Measurements from ENCODE around the gene SELENON.

Gene SELENON

GRCh38 chr1:25805863-25806225, 5.9 kb downstream of the SELENON start:
- no peak for TF ChIP-seq CTCF (IDR thresholded peaks at IDR 0.05; ENCODE audit: low read depth, low read length, missing control alignments)
- no peak for DNase-seq (ENCODE audit: low read depth)
- H3K4me3 ChIP-seq (ENCODE audit: low read depth, low read length) = no peak overlapping the region

GRCh38 chr1:25806418-25806817, 6.4 kb downstream of the SELENON start:
- H3K4me3 ChIP-seq (ENCODE audit: low read depth, low read length) = no peak overlapping the region
- no peak for DNase-seq (ENCODE audit: low read depth)
- TF ChIP-seq CTCF (IDR thresholded peaks at IDR 0.05; ENCODE audit: low read depth, low read length, missing control alignments) = no peak

GRCh38 chr1:25807480-25808390, 7.7 kb downstream of the SELENON start:
- TF ChIP-seq CTCF (IDR thresholded peaks at IDR 0.05; ENCODE audit: low read depth, low read length, missing control alignments) = no peak
- no peak overlapping the region for H3K4me3 ChIP-seq (ENCODE audit: low read depth, low read length)
- no peak for DNase-seq (ENCODE audit: low read depth)

DNA sequence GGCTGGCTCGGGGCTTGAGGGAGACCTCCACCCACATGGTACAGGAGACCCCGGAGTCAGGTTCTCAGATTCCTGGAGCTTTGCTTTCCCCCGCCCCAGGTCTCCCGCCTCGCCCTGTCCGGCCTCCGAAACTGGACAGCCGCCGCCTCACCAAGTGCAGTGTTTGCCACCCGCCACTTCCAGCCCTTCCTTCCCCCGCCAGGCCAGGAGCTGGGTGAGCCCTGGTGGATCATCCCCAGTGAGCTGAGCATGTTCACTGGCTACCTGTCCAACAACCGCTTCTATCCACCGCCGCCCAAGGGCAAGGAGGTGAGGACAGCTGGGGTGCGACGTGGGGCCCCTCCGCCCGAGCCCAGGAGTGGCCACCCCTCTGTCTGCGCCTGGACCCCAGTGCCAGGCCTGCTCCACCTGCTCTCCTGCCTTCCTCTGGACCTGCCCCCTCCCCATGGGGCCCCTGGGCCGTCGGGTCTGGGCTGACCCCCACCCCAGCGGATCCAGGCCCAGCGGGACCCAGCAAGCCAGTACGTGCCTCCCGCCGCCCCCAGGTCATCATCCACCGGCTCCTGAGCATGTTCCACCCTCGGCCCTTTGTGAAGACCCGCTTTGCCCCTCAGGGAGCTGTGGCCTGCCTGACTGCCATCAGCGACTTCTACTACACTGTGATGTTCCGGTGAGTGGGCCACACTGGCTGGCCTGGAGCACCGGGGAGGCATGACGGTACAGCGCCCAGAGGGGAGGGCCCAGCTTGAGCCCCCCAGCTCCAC, 8.7 kb downstream of the SELENON start:
- H3K4me3 ChIP-seq (ENCODE audit: low read depth, low read length) = no peak overlapping the region
- no peak for TF ChIP-seq CTCF (IDR thresholded peaks at IDR 0.05; ENCODE audit: low read depth, low read length, missing control alignments)
- no peak for DNase-seq (ENCODE audit: low read depth)

DNA sequence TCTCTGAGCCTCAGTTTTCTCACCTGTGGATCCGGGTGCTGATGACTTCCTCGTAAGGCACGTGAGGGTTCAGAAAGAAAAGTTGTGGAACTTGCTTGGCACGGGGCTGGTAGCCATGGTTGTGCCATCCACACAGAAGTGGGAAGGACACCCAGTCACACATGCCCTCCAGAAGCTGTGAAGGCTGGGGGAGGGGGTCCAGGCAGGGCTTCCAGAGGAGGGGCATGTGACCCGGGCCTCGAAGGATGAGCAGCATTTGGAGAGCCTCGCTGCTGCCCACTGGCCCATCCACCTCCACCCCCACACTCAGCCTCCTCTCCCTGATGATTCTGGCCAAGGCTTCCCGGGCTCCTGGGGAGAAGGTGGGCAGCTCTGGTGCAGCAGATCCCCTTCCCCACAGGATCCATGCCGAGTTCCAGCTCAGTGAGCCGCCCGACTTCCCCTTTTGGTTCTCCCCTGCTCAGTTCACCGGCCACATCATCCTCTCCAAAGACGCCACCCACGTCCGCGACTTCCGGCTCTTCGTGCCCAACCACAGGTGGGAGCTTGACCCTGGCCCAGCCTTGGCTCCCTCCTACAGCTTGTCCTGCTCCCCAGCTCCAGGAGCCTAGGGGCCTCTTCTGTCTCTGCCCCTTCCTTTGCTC, 9.4 kb downstream of the SELENON start:
- no peak overlapping the region for H3K4me3 ChIP-seq (ENCODE audit: low read depth, low read length)
- no peak for TF ChIP-seq CTCF (IDR thresholded peaks at IDR 0.05; ENCODE audit: low read depth, low read length, missing control alignments)
- DNase-seq (ENCODE audit: low read depth) = no peak

DNA sequence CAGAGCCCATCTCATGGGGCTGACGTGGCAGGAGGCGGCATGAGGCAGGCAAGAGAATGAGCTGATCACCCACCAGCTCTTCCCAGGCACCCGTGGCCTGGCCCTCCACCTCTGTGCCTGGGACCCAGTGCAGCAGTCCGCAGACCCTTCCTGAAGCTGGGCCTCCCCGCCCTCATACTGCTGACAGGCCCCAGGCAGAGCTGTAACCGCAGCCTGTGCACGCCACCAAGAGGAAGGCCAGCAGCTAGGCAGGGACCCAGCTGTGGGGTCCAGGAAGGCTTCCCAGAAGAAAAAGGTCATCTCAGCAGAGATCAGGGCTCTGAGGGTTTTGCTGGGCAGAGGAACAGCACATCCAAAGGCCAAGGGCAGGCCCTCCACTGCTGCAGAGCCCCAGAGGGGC, 9.9 kb downstream of the SELENON start:
- TF ChIP-seq CTCF (IDR thresholded peaks at IDR 0.05; ENCODE audit: low read depth, low read length, missing control alignments) = peak; percentile 21
- no peak for DNase-seq (ENCODE audit: low read depth)
- H3K4me3 ChIP-seq (ENCODE audit: low read depth, low read length) = no peak overlapping the region
